Activated naive CD8-positive, alpha-beta T cell (primary cell): ENCODE data around the gene KIF16B.

Source experiments
- H3K27ac Mint-ChIP-seq: one replicate; pipeline ENCODE4 v1.8.0; 2021; ENCODE audit warnings: mixed read lengths
- H3K27me3 Mint-ChIP-seq: one replicate; pipeline ENCODE4 v1.8.0; 2021; ENCODE audit warnings: mixed read lengths
- H3K36me3 Mint-ChIP-seq: one replicate; pipeline ENCODE4 v1.8.0; 2021; ENCODE audit warnings: mixed read lengths
- H3K4me1 Mint-ChIP-seq: one replicate; pipeline ENCODE4 v1.8.0; 2021; ENCODE audit warnings: low read depth, mixed read lengths
- H3K4me3 Mint-ChIP-seq: one replicate; pipeline ENCODE4 v1.8.0; 2021; ENCODE audit warnings: mild to moderate bottlenecking, mixed read lengths
- H3K9me3 Mint-ChIP-seq: one replicate; pipeline ENCODE4 v1.8.0; 2021; ENCODE audit warnings: low read depth, mixed read lengths

Gene KIF16B

DNA sequence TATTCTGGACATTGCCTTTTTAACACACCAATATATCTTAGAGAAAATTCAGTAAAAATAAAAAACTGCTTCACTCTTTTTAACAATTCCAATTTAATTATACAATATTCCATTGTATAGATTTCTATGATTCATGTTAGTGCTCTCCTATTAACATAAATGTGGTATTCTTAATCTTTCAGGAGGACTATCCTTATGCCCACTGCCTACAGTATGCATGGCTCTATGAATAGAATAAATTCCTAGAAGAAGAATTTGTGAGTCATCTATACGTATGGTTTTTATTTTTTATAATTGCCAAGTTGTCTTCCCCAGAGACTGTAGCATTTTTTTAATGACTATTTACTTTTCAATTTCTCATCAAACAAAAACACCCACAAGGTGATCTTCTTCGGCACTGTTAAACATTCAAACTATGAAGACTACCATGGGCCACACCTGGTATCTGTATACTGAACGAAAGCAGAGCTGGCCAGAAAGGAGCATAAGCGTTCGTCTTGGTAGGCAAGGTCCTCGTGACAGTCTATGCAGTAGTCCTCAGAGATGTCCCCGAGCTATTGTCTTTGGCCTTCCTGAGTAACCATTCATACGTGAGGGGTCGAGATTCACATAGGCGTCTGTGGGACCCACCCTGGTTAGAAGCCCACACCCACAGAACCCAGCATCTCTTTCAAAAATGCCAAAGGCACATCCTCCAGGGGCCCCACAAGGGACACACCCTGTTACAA is 74.6 kb downstream of the KIF16B start:
- Mint-ChIP-seq H3K4me3 (no peak overlapping the region), H3K4me1 (no peaks in the 10 kb centered on the region), H3K27me3 (no peaks in the 10 kb centered on the region), H3K27ac (no peak overlapping the region), H3K9me3 (no peaks in the 10 kb centered on the region), H3K36me3 (peaks cover 26% of the 10 kb centered on the region)

DNA sequence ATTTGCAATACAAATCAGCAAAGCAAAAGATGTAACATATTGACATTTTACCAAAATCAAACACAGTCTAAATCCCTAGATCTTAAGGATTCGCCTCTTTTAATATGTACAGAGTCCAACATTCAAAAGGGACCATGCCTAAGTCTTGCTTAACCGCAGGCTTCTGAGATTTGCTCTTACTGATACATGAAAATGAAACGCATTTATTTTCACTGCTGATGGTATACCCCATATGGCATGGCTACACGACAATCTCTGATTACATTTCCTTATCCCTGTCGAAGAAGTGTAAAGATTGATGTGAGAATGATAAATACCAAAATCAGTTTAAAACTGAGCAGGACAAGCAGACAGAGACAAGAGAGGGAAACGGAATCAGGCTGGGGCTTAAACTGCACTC is 75.4 kb downstream of the KIF16B start:
- peaks cover 21% of the 10 kb centered on the region for H3K36me3 Mint-ChIP-seq
- no peaks in the 10 kb centered on the region for H3K4me1 Mint-ChIP-seq
- H3K9me3 Mint-ChIP-seq, result no peaks in the 10 kb centered on the region
- H3K4me3 Mint-ChIP-seq, result no peak overlapping the region
- no peak overlapping the region for H3K27ac Mint-ChIP-seq
- H3K27me3 Mint-ChIP-seq, result no peaks in the 10 kb centered on the region

GRCh38 chr20:16493486-16493885 is 79.8 kb downstream of the KIF16B start:
- Mint-ChIP-seq H3K27ac (no peak overlapping the region), H3K9me3 (no peaks in the 10 kb centered on the region), H3K4me1 (no peaks in the 10 kb centered on the region), H3K27me3 (no peaks in the 10 kb centered on the region), H3K4me3 (no peak overlapping the region), H3K36me3 (peaks cover 13% of the 10 kb centered on the region)

GRCh38 chr20:16491294-16491905 is 81.8 kb downstream of the KIF16B start:
- Mint-ChIP-seq H3K4me1 (no peaks in the 10 kb centered on the region), H3K36me3 (peaks cover 4% of the 10 kb centered on the region), H3K27ac (no peak overlapping the region), H3K27me3 (no peaks in the 10 kb centered on the region), H3K4me3 (no peak overlapping the region), H3K9me3 (no peaks in the 10 kb centered on the region)

DNA sequence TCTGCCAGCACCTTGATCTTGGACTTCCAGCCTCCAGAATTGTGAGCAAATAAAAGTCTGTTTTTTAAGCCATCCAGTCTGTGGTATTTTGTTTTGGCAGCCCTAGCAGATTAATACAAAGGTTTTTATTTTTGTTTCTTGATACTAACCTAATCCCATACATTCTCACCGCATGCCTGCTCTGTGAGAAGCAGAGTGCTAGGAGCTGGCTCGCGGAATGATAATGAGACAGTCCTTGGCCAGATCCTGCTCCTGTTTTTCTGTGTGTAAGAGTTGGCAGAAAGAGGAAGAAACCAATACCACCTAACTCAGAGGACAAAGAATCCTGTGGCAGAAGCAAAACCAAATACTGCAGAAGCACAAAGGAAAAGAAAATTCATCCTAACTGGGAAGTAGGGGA is 82.6 kb downstream of the KIF16B start:
- Mint-ChIP-seq H3K9me3 (no peaks in the 10 kb centered on the region), H3K27ac (no peak overlapping the region), H3K36me3 (peaks cover 2% of the 10 kb centered on the region), H3K4me3 (no peak overlapping the region), H3K27me3 (no peaks in the 10 kb centered on the region), H3K4me1 (no peaks in the 10 kb centered on the region)

DNA sequence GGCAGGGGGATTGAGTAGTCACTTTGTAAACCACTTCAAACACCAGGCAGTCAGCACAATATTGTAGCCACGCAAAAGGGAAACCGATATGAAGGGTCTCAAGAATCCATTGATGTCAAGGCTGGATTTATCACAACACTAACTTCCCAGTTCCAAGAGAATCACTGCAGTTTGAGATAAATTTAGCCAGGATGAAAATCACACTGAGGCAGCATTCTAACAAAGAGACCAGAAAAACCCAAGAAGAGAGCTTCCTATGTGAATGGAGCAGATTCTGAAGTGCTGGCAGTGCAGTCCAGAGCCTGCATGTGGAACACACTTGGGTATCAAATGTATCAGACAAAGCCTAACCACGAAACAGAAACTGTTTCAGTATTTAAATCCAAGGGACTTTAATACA is 84.6 kb downstream of the KIF16B start:
- no peaks in the 10 kb centered on the region for H3K4me1 Mint-ChIP-seq
- H3K27me3 Mint-ChIP-seq, result no peaks in the 10 kb centered on the region
- no peak overlapping the region for H3K27ac Mint-ChIP-seq
- H3K4me3 Mint-ChIP-seq, result no peak overlapping the region
- no peaks in the 10 kb centered on the region for H3K9me3 Mint-ChIP-seq
- H3K36me3 Mint-ChIP-seq, result peaks cover 7% of the 10 kb centered on the region

DNA sequence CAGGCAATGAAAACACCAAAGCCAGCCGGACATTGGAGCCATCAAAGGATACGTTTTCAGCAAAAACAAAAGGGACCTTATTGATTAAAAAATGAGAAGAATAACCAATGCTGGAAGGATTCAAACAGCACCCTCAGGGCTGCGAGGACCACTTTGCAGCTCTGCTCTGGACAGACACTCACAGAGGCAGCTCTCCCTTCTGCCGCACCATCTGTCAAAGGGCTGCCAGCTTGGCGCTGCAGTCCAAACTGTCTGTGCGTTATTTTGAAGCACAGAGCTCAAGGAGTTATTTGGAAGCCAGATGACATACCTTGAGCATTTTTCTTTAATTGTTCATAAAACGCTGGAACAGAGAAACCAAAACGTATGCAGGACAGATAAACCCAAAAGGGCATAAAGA is 85.2 kb downstream of the KIF16B start:
- Mint-ChIP-seq H3K27me3 (no peaks in the 10 kb centered on the region), H3K36me3 (peaks cover 11% of the 10 kb centered on the region), H3K9me3 (no peaks in the 10 kb centered on the region), H3K4me1 (no peaks in the 10 kb centered on the region), H3K27ac (no peak overlapping the region), H3K4me3 (no peak overlapping the region)

DNA sequence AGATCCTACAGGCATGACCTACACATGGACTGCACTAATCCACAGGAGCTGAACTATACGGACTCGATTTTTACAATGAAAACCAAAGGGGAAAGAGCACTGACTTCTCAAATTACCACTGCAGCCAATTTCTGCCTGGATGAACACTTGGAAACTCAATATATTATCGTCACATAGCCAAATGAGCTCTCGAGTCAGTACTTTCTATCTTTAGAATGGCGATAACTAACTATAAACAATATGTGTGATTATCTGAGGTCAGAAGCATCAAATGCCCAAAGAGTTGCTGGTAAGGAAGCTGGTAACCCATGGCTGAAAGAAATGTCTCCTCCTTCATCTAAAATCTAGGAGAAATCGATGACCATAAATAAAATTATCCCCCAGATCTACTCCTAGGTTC is 86.7 kb downstream of the KIF16B start:
- Mint-ChIP-seq H3K27ac (no peak overlapping the region), H3K27me3 (no peaks in the 10 kb centered on the region), H3K9me3 (no peaks in the 10 kb centered on the region), H3K4me3 (no peak overlapping the region), H3K36me3 (peaks cover 9% of the 10 kb centered on the region), H3K4me1 (no peaks in the 10 kb centered on the region)

DNA sequence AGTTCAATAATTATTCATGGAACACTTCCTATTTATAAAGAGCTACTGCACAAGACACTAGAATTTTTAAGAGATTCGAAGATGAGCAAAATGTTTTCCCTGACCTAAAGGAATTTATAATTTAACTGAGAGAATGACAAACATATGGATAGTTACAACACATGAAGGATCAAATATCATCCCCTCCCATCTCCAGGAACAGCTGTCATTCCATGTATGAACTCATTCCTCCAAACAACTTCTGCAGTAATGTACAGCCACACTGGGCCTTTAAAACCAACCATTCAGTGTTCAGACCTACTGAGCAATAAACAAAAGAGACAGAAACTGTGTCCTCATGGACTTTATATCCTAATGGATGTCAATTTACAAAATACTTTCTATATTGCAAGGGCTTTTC is 87.8 kb downstream of the KIF16B start:
- Mint-ChIP-seq H3K4me1 (no peaks in the 10 kb centered on the region), H3K27me3 (no peaks in the 10 kb centered on the region), H3K4me3 (no peak overlapping the region), H3K9me3 (no peaks in the 10 kb centered on the region), H3K36me3 (peaks cover 9% of the 10 kb centered on the region), H3K27ac (no peak overlapping the region)

- Mint-ChIP-seq H3K36me3 (peaks cover 12% of the 10 kb centered on the region), H3K27ac (no peak overlapping the region), H3K4me3 (no peak overlapping the region), H3K4me1 (no peaks in the 10 kb centered on the region), H3K9me3 (no peaks in the 10 kb centered on the region), H3K27me3 (no peaks in the 10 kb centered on the region)
Observed at GRCh38 chr20:16483024-16483423, 90.2 kb downstream of the KIF16B start.

DNA sequence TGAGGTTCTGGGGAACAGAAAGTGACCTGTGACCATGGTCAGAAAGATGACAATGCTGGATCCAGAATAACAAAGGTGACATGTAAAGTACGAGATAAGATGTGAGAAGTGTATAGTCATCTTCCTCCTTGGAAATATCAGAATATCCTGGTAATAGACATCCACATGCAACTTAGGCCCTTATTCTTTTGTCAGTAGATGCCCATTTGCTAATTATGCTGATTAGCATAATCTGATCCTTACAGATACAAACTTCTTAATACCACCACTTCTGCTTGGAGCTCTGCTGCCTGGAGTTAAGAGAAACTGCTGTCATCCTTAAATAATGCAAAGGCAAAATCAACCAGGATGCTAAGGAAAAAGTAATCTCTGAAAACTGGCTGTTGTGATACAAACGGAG is 91.3 kb downstream of the KIF16B start:
- H3K4me3 Mint-ChIP-seq, result no peak overlapping the region
- H3K27me3 Mint-ChIP-seq, result no peaks in the 10 kb centered on the region
- peaks cover 14% of the 10 kb centered on the region for H3K36me3 Mint-ChIP-seq
- H3K9me3 Mint-ChIP-seq, result no peaks in the 10 kb centered on the region
- H3K4me1 Mint-ChIP-seq, result peaks cover 7% of the 10 kb centered on the region
- no peak overlapping the region for H3K27ac Mint-ChIP-seq

DNA sequence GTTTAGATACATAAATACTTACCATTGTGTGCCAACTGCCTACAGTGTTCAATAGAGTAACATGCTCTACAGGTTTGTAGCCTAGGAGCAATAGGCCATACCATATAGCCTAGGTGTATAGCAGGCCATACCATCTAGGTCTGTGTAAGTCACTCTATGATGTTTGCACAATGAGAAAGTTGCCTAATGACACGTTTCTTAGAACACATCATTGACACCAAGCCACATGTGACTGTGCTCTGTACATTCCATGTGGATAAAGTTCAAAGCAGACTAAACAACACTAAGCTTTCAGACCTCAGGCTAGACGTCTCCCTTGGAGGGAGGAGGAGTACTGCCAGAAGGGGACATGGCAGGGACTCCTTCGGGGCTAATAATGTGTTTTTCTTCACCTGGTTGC is 93.6 kb downstream of the KIF16B start:
- H3K9me3 Mint-ChIP-seq, result no peaks in the 10 kb centered on the region
- no peaks in the 10 kb centered on the region for H3K27me3 Mint-ChIP-seq
- H3K36me3 Mint-ChIP-seq, result peaks cover 14% of the 10 kb centered on the region
- no peak overlapping the region for H3K27ac Mint-ChIP-seq
- H3K4me1 Mint-ChIP-seq, result peaks cover 7% of the 10 kb centered on the region
- H3K4me3 Mint-ChIP-seq, result no peak overlapping the region

DNA sequence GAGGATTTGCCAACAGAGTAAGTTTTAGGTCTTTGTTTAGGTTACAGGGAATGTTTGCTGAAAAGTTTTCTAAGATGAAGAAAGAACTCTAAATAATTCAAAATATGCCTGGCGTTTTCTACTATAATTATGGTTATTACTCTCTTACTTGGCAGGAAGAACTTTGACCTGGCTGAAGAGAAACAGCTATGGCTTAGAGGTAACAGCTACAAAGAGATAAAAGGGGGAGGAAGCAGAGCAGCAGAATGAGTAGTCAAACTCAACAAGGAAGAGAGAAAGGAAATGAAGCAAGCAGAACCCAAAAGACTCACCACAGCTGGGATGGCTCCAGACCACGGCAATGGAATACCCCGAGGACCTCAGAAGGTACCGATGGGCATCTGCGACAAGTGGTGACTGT is 95.6 kb downstream of the KIF16B start:
- Mint-ChIP-seq H3K27ac (peak overlapping the region; percentile 2), H3K4me3 (no peak overlapping the region), H3K9me3 (no peaks in the 10 kb centered on the region), H3K4me1 (peaks cover 7% of the 10 kb centered on the region), H3K27me3 (no peaks in the 10 kb centered on the region), H3K36me3 (peaks cover 10% of the 10 kb centered on the region)

DNA sequence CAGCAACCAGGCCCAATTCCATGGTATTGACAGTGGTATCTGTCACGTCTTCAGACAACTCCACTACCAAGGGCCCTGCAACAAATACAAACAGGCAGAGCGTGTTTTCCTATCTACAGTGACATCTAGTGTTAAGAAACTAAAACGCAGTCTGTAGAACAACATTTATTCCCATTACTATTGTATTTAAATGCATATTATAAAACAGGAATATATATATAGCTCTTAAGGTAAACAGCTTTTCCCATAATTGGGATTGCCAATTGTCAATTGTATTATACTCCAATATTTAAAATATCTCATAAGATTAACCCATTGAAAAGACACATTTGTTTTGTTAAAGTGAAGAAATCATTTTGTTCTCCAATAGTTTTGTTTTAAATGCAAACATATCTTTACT is 97.2 kb downstream of the KIF16B start:
- no peak overlapping the region for H3K27ac Mint-ChIP-seq

GRCh38 chr20:16475225-16475624 is 98.0 kb downstream of the KIF16B start:
- Mint-ChIP-seq H3K36me3 (peaks cover 13% of the 10 kb centered on the region), H3K27ac (no peak overlapping the region), H3K4me1 (peaks cover 7% of the 10 kb centered on the region), H3K4me3 (no peak overlapping the region), H3K9me3 (no peaks in the 10 kb centered on the region), H3K27me3 (no peaks in the 10 kb centered on the region)

More for the DNA sequence above, 97.2 kb downstream of the KIF16B start:
- Mint-ChIP-seq H3K36me3 (peaks cover 10% of the 10 kb centered on the region), H3K9me3 (no peaks in the 10 kb centered on the region), H3K4me1 (peaks cover 7% of the 10 kb centered on the region), H3K27me3 (no peaks in the 10 kb centered on the region), H3K4me3 (no peak overlapping the region)

- no peaks in the 10 kb centered on the region for H3K9me3 Mint-ChIP-seq
- no peak overlapping the region for H3K27ac Mint-ChIP-seq
- H3K27me3 Mint-ChIP-seq, result no peaks in the 10 kb centered on the region
- H3K4me1 Mint-ChIP-seq, result peaks cover 7% of the 10 kb centered on the region
- peaks cover 16% of the 10 kb centered on the region for H3K36me3 Mint-ChIP-seq
- H3K4me3 Mint-ChIP-seq, result no peak overlapping the region
Observed at GRCh38 chr20:16474363-16474762, 98.9 kb downstream of the KIF16B start.
